Measurements from ENCODE around the gene CUL3.

DNA sequence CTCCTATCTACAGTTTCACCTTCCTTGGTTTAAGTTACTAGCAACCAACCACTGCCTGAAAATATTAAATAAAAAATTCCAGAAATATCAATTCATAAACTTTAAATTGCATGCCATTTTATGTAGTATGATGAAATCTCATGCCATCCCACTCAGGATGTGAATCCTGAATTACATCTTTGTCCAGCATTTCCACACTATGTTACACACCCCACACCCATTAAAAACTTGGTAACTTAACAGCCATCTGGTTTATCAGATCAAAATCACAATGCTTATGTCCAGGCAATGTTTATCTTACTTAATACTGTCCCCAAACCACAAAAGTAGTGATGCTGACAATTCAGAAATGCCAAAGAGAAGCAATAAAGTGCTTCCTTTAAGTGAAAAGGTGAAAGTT, 21.6 kb downstream of the CUL3 start:
- TF ChIP-seq POLR2A (IDR thresholded peaks at IDR 0.05; ENCODE audit: low read length) (no peak), GATA1 (IDR thresholded peaks at IDR 0.05; ENCODE audit: low read depth, low read length) (no peak)

Measured in erythroblast (primary cell).